GM19240 (cell line): ENCODE measurements around the gene SRRM2.

Source experiments
- DNase-seq: peaks from one replicate; pipeline ENCODE4 v3.0.0; 2011; ENCODE audit warnings: low spot score; ENCODE audit not compliant: insufficient read length

Gene SRRM2

GRCh38 chr16:2739625-2740430 lies 12.6 kb upstream of the SRRM2 start:
- DNase-seq: no peak

GRCh38 chr16:2740476-2740875 lies 12.0 kb upstream of the SRRM2 start:
- DNase-seq: no peak

GRCh38 chr16:2741168-2741567 lies 11.3 kb upstream of the SRRM2 start:
- no peak for DNase-seq

GRCh38 chr16:2742323-2743006 lies 10.0 kb upstream of the SRRM2 start:
- DNase-seq: no peak

- no peak for DNase-seq
These were observed 9.2 kb upstream of the SRRM2 start for GRCh38 chr16:2743007-2743810.

GRCh38 chr16:2744711-2745110 lies 7.7 kb upstream of the SRRM2 start:
- DNase-seq: no peak

GRCh38 chr16:2745116-2745890 lies 7.1 kb upstream of the SRRM2 start:
- no peak for DNase-seq

- no peak for DNase-seq
These were observed 6.5 kb upstream of the SRRM2 start for GRCh38 chr16:2745961-2746360.

- DNase-seq: no peak
These were observed 3.5 kb upstream of the SRRM2 start for GRCh38 chr16:2748757-2749455.

GRCh38 chr16:2749476-2749875 lies 3.0 kb upstream of the SRRM2 start:
- DNase-seq: no peak

GRCh38 chr16:2749936-2750335 lies 2.5 kb upstream of the SRRM2 start:
- DNase-seq: no peak

- peak; percentile 83 for DNase-seq
These were observed 832 bp upstream of the SRRM2 start for GRCh38 chr16:2751577-2752034.

- peak; percentile 52 for DNase-seq
These were observed 653 bp downstream of the SRRM2 start for GRCh38 chr16:2752850-2753732.

- DNase-seq: no peak
These were observed 1.2 kb downstream of the SRRM2 start for GRCh38 chr16:2753733-2754020.

GRCh38 chr16:2755158-2755557 lies 2.7 kb downstream of the SRRM2 start:
- no peak for DNase-seq

- no peak for DNase-seq
These were observed 4.0 kb downstream of the SRRM2 start for GRCh38 chr16:2756288-2757015.

GRCh38 chr16:2757344-2757743 lies 4.9 kb downstream of the SRRM2 start:
- no peak for DNase-seq

- DNase-seq: no peak
These were observed 9.0 kb downstream of the SRRM2 start for GRCh38 chr16:2761472-2761871.
